Measurements from ENCODE around the gene ANKRD27. TPM values are rescaled to one million over a fixed set of nuclear protein-coding genes. Genes with fewer than 3 reads are reported as not detected.
A peak's percentile ranks its signal among the peaks of the same experiment; 100 is the strongest.
"Not testable (repeated sequence)": the region's sequence is repeated elsewhere in the genome, so short reads cannot be mapped to it uniquely, and the experiment has no call there.

The ANKRD27 gene
- total RNA-seq, 1 experiment from 2014 or later, result 44.8 TPM

GRCh38 chr19:32619051-32619685 is 55.8 kb downstream of the ANKRD27 start:
- in situ Hi-C loops (cut with HindIII; ENCODE audit: low sequenced_read_pairs), result no loop called here
- no peak for DNase-seq (ENCODE audit: low spot score)

GRCh38 chr19:32615569-32615968 is 59.4 kb downstream of the ANKRD27 start:
- in situ Hi-C loops (cut with HindIII; ENCODE audit: low sequenced_read_pairs), result no loop called here
- DNase-seq (ENCODE audit: low spot score), result no peak

- DNase-seq (ENCODE audit: low spot score), result no peak
- in situ Hi-C loops (cut with HindIII; ENCODE audit: low sequenced_read_pairs), result no loop called here
Measured at GRCh38 chr19:32614916-32615315, 60.1 kb downstream of the ANKRD27 start.

GRCh38 chr19:32613008-32613407 is 62.0 kb downstream of the ANKRD27 start:
- in situ Hi-C loops (cut with HindIII; ENCODE audit: low sequenced_read_pairs), result no loop called here
- DNase-seq (ENCODE audit: low spot score), result no peak

- in situ Hi-C loops (cut with HindIII; ENCODE audit: low sequenced_read_pairs), result no loop called here
- no peak for DNase-seq (ENCODE audit: low spot score)
Measured at GRCh38 chr19:32611161-32611560, 63.8 kb downstream of the ANKRD27 start.

GRCh38 chr19:32607479-32607878 is 67.5 kb downstream of the ANKRD27 start:
- in situ Hi-C loops (cut with HindIII; ENCODE audit: low sequenced_read_pairs), result no loop called here

GRCh38 chr19:32606289-32606688 is 68.7 kb downstream of the ANKRD27 start:
- DNase-seq (ENCODE audit: low spot score), result no peak
- in situ Hi-C loops (cut with HindIII; ENCODE audit: low sequenced_read_pairs), result no loop called here

More at GRCh38 chr19:32607479-32607878, 67.5 kb downstream of the ANKRD27 start:
- DNase-seq (ENCODE audit: low spot score), result no peak

- DNase-seq (ENCODE audit: low spot score), result no peak
- in situ Hi-C loops (cut with HindIII; ENCODE audit: low sequenced_read_pairs), result no loop called here
Measured at GRCh38 chr19:32605544-32605943, 69.4 kb downstream of the ANKRD27 start.

GRCh38 chr19:32603961-32604360 is 71.0 kb downstream of the ANKRD27 start:
- in situ Hi-C loops (cut with HindIII; ENCODE audit: low sequenced_read_pairs), result no loop called here
- DNase-seq (ENCODE audit: low spot score), result no peak

- peak; percentile 70 for DNase-seq (ENCODE audit: low spot score)
- in situ Hi-C loops (cut with HindIII; ENCODE audit: low sequenced_read_pairs), result no loop called here
Measured at GRCh38 chr19:32599736-32600157, 75.2 kb downstream of the ANKRD27 start.

GRCh38 chr19:32599258-32599657 is 75.7 kb downstream of the ANKRD27 start:
- in situ Hi-C loops (cut with HindIII; ENCODE audit: low sequenced_read_pairs), result no loop called here
- no peak for DNase-seq (ENCODE audit: low spot score)

GRCh38 chr19:32598022-32598421 is 77.0 kb downstream of the ANKRD27 start:
- DNase-seq (ENCODE audit: low spot score), result no peak
- in situ Hi-C loops (cut with HindIII; ENCODE audit: low sequenced_read_pairs), result no loop called here

- no peak for DNase-seq (ENCODE audit: low spot score)
- in situ Hi-C loops (cut with HindIII; ENCODE audit: low sequenced_read_pairs), result no loop called here
Measured at GRCh38 chr19:32595491-32595890, 79.5 kb downstream of the ANKRD27 start.

GRCh38 chr19:32594021-32594420 is 81.0 kb downstream of the ANKRD27 start:
- in situ Hi-C loops (cut with HindIII; ENCODE audit: low sequenced_read_pairs), result no loop called here
- no peak for DNase-seq (ENCODE audit: low spot score)

GRCh38 chr19:32587747-32588504 is 87.1 kb downstream of the ANKRD27 start:
- DNase-seq (ENCODE audit: low spot score); in situ Hi-C loops (cut with HindIII; ENCODE audit: low sequenced_read_pairs): not testable (repeated sequence)

- DNase-seq (ENCODE audit: low spot score), result peak; percentile 27
- in situ Hi-C loops (cut with HindIII; ENCODE audit: low sequenced_read_pairs), result no loop called here
Measured at GRCh38 chr19:32581705-32582179, 93.2 kb downstream of the ANKRD27 start.

GRCh38 chr19:32580901-32581704 is 93.9 kb downstream of the ANKRD27 start, which contains the start of gene PDCD5:
Gene PDCD5 (plus strand): TSS chr19:32581190. CDS start chr19:32581262, 72 bp downstream.
- peak; percentile 94 for DNase-seq (ENCODE audit: low spot score)
- in situ Hi-C loops (cut with HindIII; ENCODE audit: low sequenced_read_pairs), result no loop called here

GRCh38 chr19:32580353-32580900 is 94.6 kb downstream of the ANKRD27 start:
- DNase-seq (ENCODE audit: low spot score), result no peak
- in situ Hi-C loops (cut with HindIII; ENCODE audit: low sequenced_read_pairs), result no loop called here

GRCh38 chr19:32576790-32577189 is 98.2 kb downstream of the ANKRD27 start:
- in situ Hi-C loops (cut with HindIII; ENCODE audit: low sequenced_read_pairs), result no loop called here
- no peak for DNase-seq (ENCODE audit: low spot score)

GRCh38 chr19:32573492-32573794 is 101.5 kb downstream of the ANKRD27 start:
- no peak for DNase-seq (ENCODE audit: low spot score)
- in situ Hi-C loops (cut with HindIII; ENCODE audit: low sequenced_read_pairs), result no loop called here

Measured in G401 (cell line).